Measurements from ENCODE around the gene ATG4A. TPM values are rescaled to one million over a fixed set of nuclear protein-coding genes. Genes with fewer than 3 reads are reported as not detected.
A peak's percentile ranks its signal among the peaks of the same experiment; 100 is the strongest.

ATG4A gene
- total and polyA plus RNA-seq, 8 donors: 12.0 to 18.4 (median 13.9) TPM

DNA sequence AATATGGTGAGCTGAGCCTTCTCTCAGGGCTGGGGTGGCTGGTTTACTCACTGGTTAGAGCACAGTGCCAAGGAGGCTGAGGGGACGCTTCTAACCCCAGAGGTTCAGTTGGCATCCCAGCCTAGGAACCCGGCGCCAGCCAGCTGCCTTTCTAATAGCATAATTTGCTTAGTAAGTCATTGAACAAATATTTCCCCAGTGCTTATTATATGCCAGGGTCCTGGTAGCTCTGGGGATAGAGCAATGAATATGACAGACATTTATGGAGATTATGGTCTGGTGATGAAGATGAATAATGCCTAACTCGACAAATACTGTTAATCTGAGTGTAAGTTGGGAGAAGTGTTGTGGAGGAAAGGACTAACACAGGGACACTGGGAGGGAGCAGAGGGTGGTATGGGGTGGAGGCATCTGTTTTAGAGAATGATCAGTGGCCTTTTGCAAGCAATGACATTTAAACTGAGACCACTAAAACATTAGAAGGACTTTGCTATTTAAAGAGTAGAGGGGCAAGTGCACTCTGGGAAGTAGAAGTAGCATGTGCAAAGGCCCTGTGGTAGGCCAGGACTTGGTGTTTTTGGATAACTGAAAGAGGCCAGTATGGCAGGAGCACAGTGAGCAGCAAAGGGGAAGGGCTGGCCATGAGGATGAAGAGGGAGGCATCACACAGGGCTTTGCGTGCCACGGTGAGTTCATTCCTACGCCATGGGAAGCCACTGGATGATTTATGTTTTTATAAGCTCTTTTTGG is 71.9 kb downstream of the ATG4A start:
- no peak for ATAC-seq
- TF ChIP-seq, protein P1, sequence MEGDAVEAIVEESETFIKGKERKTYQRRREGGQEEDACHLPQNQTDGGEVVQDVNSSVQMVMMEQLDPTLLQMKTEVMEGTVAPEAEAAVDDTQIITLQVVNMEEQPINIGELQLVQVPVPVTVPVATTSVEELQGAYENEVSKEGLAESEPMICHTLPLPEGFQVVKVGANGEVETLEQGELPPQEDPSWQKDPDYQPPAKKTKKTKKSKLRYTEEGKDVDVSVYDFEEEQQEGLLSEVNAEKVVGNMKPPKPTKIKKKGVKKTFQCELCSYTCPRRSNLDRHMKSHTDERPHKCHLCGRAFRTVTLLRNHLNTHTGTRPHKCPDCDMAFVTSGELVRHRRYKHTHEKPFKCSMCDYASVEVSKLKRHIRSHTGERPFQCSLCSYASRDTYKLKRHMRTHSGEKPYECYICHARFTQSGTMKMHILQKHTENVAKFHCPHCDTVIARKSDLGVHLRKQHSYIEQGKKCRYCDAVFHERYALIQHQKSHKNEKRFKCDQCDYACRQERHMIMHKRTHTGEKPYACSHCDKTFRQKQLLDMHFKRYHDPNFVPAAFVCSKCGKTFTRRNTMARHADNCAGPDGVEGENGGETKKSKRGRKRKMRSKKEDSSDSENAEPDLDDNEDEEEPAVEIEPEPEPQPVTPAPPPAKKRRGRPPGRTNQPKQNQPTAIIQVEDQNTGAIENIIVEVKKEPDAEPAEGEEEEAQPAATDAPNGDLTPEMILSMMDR (IDR thresholded peaks at IDR 0.05): no peak
- Histone ChIP-seq H3K9me3 (no peaks in the 10 kb centered on the region), H3K4me1 (no peaks in the 10 kb centered on the region), H3K36me3 (no peaks in the 10 kb centered on the region), H3K27ac (no peak overlapping the region), H3K4me3 (no peak overlapping the region), H3K27me3 (no peaks in the 10 kb centered on the region)
- intact Hi-C loops (cut with DNase I): no loop called here
- DNase-seq: no peak

DNA sequence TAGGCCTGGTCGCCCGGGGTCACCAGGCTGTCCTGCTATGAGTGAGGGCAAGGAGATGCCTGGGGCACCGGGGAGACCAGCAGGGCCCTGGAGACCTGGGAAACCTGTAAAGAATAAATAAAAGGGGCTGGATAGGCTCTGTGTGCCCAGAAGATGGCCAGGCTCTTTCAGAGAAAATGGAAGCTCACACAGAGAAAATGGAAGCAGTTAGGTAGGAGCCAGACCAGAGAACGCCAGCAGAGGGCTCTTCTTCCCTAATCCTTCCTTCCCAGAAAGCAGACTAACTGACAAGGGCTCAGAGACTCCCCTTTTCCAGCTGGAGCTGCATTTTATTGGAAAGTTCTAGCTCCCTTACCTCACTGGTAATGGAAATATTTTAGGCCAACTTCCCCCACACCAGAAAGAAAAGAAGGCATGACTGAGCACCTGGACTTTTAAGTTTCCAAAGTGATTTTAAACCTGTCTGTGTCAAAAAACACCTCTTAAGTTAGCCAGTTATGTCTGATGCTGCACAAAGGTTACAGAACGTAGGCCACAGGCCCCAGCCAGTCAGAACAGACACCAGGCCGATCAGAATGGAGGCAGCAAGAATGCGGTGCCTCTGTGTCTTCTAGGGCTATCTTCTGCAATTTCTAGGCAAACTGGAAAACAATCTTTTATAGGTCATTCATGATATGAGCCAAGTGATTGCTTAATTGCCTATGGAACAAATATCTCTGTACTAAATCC is 74.0 kb downstream of the ATG4A start:
- intact Hi-C loops (cut with DNase I): no loop called here
- no peaks in the 10 kb centered on the region for H3K4me1 ChIP-seq
- peak; percentile 73 for ATAC-seq
- H3K27me3 ChIP-seq: no peaks in the 10 kb centered on the region
- TF ChIP-seq, protein P1 (IDR thresholded peaks at IDR 0.05): no peak
- H3K36me3 ChIP-seq: no peaks in the 10 kb centered on the region
- H3K27ac ChIP-seq: no peak overlapping the region
- H3K4me3 ChIP-seq: no peak overlapping the region
- no peaks in the 10 kb centered on the region for H3K9me3 ChIP-seq
- peak in 2 of 4 donors; percentile 5 to 33 for DNase-seq

DNA sequence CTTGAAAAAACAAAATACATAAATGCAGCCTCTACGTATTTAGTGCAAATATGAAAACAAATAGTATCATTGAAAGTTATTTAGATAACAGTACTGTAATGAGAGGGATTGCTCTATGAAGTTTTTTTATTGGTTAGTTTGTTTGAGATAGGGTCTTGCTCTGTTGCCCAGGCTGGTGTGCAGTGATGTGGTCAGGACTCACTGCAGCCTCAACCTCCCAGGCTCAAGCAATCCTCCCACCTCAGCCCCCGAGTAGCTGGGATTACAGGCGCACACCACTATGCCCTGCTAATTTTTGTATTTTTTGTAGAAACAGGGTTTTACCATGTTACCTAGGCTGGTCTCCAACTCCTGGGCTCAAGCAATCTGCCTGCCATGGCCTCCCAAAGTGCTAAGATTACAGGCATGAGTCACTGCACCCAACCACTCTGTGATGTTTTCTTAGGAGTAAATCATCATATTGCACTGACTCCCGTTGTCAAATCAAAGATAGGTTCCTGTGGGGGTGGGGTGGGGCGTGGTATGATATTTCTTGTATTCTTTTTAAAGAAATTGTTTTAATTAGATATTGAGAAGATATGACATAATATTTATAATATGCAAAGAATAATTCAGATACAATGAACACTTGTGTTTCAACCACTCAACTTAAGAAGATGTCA is 75.8 kb downstream of the ATG4A start:
- Histone ChIP-seq H3K4me3 (no peak overlapping the region), H3K27ac (no peak overlapping the region), H3K36me3 (no peaks in the 10 kb centered on the region), H3K4me1 (no peaks in the 10 kb centered on the region), H3K27me3 (no peaks in the 10 kb centered on the region), H3K9me3 (no peaks in the 10 kb centered on the region)
- DNase-seq (no peak), ATAC-seq (peak; percentile 35)
- TF ChIP-seq, protein P1 (IDR thresholded peaks at IDR 0.05): no peak
- intact Hi-C loops (cut with DNase I): no loop called here

DNA sequence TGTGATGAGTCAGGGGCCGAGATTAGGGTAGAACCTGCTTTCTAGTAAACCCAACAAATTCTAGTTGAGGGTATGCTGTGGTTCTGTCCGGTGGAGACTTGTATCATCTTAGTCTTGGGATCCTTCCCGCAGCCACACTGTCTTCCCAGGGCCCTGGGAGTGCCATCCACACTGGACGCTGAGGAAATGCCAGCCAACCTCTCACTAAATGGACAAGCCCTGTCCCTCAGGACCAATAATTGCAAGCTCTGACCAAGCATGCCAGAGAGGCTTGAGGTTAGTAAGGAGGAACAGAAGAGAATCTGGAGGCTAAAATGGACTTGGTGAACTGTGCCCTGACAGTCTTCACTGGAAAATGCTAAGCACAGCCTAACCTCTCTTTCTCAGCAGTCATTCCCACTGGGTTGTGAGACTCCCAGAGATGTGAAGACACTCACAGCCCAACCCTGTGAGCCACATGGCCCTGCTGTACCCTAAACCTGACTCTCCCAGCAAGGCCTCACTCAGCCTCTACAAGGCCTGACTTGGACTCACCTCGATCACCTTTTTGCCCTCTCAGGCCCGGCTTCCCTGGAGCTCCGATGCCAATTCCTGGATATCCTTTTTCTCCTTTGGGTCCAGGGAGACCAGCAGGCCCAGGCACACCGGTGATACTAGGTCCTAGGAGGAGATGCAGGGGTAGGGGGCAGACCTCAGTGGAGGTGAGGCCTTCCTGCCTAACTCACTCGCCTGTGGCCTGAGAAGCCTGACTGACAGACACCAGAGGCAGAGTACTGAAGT is 77.6 kb downstream of the ATG4A start:
- intact Hi-C loops (cut with DNase I): no loop called here
- Histone ChIP-seq H3K4me1 (no peaks in the 10 kb centered on the region), H3K9me3 (no peaks in the 10 kb centered on the region), H3K27me3 (no peaks in the 10 kb centered on the region), H3K27ac (no peak overlapping the region), H3K4me3 (no peak overlapping the region), H3K36me3 (no peaks in the 10 kb centered on the region)
- no peak for ATAC-seq
- TF ChIP-seq, protein P1 (IDR thresholded peaks at IDR 0.05): no peak
- DNase-seq: no peak
